ENCODE measurements around the gene IKZF1.

Gene IKZF1

GRCh38 chr7:50324113-50324512 lies 19.6 kb downstream of the IKZF1 start:
- Histone ChIP-seq H3K4me3 (ENCODE audit: low read depth in 1 of 2, low read length in 2 of 2) (no peak overlapping the region), H3K4me2 (ENCODE audit: insufficient read depth, low read length) (no peak overlapping the region), H3K4me1 (ENCODE audit: insufficient read depth, low read length) (peaks cover 27% of the 10 kb centered on the region), H3K27me3 (ENCODE audit: insufficient read depth, low read length, poor library complexity) (no peaks in the 10 kb centered on the region), H4K20me1 (ENCODE audit: insufficient read depth, low read length) (peaks cover 8% of the 10 kb centered on the region; the same call in 1 of the 2 replicates), H2AFZ (ENCODE audit: low read depth, low read length) (no peak overlapping the region), H3K36me3 (ENCODE audit: insufficient read depth, low read length) (peaks cover 89% of the 10 kb centered on the region), H3K79me2 (ENCODE audit: insufficient read depth, low read length) (peaks cover 91% of the 10 kb centered on the region), H3K9me3 (ENCODE audit: insufficient read depth, low read length, severe bottlenecking) (no peaks in the 10 kb centered on the region), H3K9ac (ENCODE audit: low read depth, low read length) (no peak overlapping the region), H3K27ac (ENCODE audit: low read length) (no peak overlapping the region)
- DNase-seq (no peak), ATAC-seq (ENCODE audit: insufficient read depth, low read depth) (no peak)
- TF ChIP-seq, protein P1, sequence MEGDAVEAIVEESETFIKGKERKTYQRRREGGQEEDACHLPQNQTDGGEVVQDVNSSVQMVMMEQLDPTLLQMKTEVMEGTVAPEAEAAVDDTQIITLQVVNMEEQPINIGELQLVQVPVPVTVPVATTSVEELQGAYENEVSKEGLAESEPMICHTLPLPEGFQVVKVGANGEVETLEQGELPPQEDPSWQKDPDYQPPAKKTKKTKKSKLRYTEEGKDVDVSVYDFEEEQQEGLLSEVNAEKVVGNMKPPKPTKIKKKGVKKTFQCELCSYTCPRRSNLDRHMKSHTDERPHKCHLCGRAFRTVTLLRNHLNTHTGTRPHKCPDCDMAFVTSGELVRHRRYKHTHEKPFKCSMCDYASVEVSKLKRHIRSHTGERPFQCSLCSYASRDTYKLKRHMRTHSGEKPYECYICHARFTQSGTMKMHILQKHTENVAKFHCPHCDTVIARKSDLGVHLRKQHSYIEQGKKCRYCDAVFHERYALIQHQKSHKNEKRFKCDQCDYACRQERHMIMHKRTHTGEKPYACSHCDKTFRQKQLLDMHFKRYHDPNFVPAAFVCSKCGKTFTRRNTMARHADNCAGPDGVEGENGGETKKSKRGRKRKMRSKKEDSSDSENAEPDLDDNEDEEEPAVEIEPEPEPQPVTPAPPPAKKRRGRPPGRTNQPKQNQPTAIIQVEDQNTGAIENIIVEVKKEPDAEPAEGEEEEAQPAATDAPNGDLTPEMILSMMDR (IDR thresholded peaks at IDR 0.05; ENCODE audit: borderline replicate concordance, extremely low read depth, low read length, poor library complexity, severe bottlenecking), result no peak
- TF ChIP-seq EZH2 (IDR thresholded peaks at IDR 0.05; ENCODE audit: borderline replicate concordance, low read depth, low read length, severe bottlenecking), result no peak

DNA sequence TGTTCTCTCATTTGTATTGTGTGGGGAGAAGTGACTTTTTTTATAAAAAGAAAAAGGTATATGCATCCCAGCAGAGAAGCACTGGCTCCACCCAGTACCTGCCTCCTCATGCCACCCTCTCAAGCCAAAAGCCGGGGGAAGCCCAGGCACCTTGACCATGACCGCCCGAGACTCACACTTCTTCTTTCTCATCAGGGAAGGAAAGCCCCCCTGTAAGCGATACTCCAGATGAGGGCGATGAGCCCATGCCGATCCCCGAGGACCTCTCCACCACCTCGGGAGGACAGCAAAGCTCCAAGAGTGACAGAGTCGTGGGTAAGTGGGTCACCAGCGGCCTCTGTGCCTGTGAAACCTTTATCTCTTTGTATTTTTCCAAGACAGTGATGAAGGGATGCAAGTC lies 22.9 kb downstream of the IKZF1 start:
- ATAC-seq (ENCODE audit: insufficient read depth, low read depth), result no peak
- Histone ChIP-seq H2AFZ (ENCODE audit: low read depth, low read length) (no peak overlapping the region), H3K9ac (ENCODE audit: low read depth, low read length) (no peak overlapping the region), H3K4me1 (ENCODE audit: insufficient read depth, low read length) (peaks cover 57% of the 10 kb centered on the region), H3K9me3 (ENCODE audit: insufficient read depth, low read length, severe bottlenecking) (no peaks in the 10 kb centered on the region), H3K27ac (ENCODE audit: low read length) (peak overlapping the region; percentile 43; the same call in 1 of the 2 replicates), H3K4me2 (ENCODE audit: insufficient read depth, low read length) (no peak overlapping the region), H3K36me3 (ENCODE audit: insufficient read depth, low read length) (peaks cover 81% of the 10 kb centered on the region), H3K79me2 (ENCODE audit: insufficient read depth, low read length) (peaks cover 77% of the 10 kb centered on the region), H3K4me3 (ENCODE audit: low read depth in 1 of 2, low read length in 2 of 2) (no peak overlapping the region), H3K27me3 (ENCODE audit: insufficient read depth, low read length, poor library complexity) (no peaks in the 10 kb centered on the region), H4K20me1 (ENCODE audit: insufficient read depth, low read length) (peaks cover under 1% of the 10 kb centered on the region; the same call in 1 of the 2 replicates)
- DNase-seq, result no peak
- no peak for TF ChIP-seq EZH2 (IDR thresholded peaks at IDR 0.05; ENCODE audit: borderline replicate concordance, low read depth, low read length, severe bottlenecking)
- TF ChIP-seq, protein P1 (IDR thresholded peaks at IDR 0.05; ENCODE audit: borderline replicate concordance, extremely low read depth, low read length, poor library complexity, severe bottlenecking), result no peak

- H3K36me3 ChIP-seq (ENCODE audit: insufficient read depth, low read length), result peaks cover 69% of the 10 kb centered on the region
- H3K4me1 ChIP-seq (ENCODE audit: insufficient read depth, low read length), result peaks cover 80% of the 10 kb centered on the region
- H3K27ac ChIP-seq (ENCODE audit: low read length), result peak overlapping the region; percentile 98
- H3K9me3 ChIP-seq (ENCODE audit: insufficient read depth, low read length, severe bottlenecking), result no peaks in the 10 kb centered on the region
- no peaks in the 10 kb centered on the region for H3K27me3 ChIP-seq (ENCODE audit: insufficient read depth, low read length, poor library complexity)
- no peak overlapping the region for H3K4me3 ChIP-seq (ENCODE audit: low read depth in 1 of 2, low read length in 2 of 2)
- H3K9ac ChIP-seq (ENCODE audit: low read depth, low read length), result 0 out of 2 replicates have a peak overlapping the region, but pooled peaks have one; percentile 0
- TF ChIP-seq, protein P1 (IDR thresholded peaks at IDR 0.05; ENCODE audit: borderline replicate concordance, extremely low read depth, low read length, poor library complexity, severe bottlenecking), result no peak
- TF ChIP-seq EZH2 (IDR thresholded peaks at IDR 0.05; ENCODE audit: borderline replicate concordance, low read depth, low read length, severe bottlenecking), result no peak
- peaks cover 65% of the 10 kb centered on the region for H3K79me2 ChIP-seq (ENCODE audit: insufficient read depth, low read length)
- ATAC-seq (ENCODE audit: insufficient read depth, low read depth), result no peak
- no peaks in the 10 kb centered on the region for H4K20me1 ChIP-seq (ENCODE audit: insufficient read depth, low read length)
- DNase-seq, result no peak
- no peak overlapping the region for H2AFZ ChIP-seq (ENCODE audit: low read depth, low read length)
- H3K4me2 ChIP-seq (ENCODE audit: insufficient read depth, low read length), result peak overlapping the region; percentile 64
Measured at GRCh38 chr7:50329775-50330174, 25.3 kb downstream of the IKZF1 start.

Data from DND-41 (cell line).